C4-2B (cell line): ENCODE data around the gene ZBTB21.

Experiments
- ZFX ChIP-seq: fragments of 450-650 bp; IDR thresholded peaks from 2 replicates; pipeline ENCODE4 v1.6.1; 2017
- TF ChIP-seq, protein P1 (sequence below): fragments of 450-650 bp; conservative IDR thresholded peaks from 2 replicates; pipeline ENCODE4 v1.5.1; 2017; ENCODE audit warnings: mild to moderate bottlenecking

GRCh38 chr21:42031816-42032215 is 21.7 kb upstream of the ZBTB21 start:
- TF ChIP-seq, protein P1, sequence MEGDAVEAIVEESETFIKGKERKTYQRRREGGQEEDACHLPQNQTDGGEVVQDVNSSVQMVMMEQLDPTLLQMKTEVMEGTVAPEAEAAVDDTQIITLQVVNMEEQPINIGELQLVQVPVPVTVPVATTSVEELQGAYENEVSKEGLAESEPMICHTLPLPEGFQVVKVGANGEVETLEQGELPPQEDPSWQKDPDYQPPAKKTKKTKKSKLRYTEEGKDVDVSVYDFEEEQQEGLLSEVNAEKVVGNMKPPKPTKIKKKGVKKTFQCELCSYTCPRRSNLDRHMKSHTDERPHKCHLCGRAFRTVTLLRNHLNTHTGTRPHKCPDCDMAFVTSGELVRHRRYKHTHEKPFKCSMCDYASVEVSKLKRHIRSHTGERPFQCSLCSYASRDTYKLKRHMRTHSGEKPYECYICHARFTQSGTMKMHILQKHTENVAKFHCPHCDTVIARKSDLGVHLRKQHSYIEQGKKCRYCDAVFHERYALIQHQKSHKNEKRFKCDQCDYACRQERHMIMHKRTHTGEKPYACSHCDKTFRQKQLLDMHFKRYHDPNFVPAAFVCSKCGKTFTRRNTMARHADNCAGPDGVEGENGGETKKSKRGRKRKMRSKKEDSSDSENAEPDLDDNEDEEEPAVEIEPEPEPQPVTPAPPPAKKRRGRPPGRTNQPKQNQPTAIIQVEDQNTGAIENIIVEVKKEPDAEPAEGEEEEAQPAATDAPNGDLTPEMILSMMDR = no peak
- TF ChIP-seq ZFX = no peak
